ENCODE data around the gene DCHS2.

The DCHS2 gene

GRCh38 chr4:154384012-154384411, 107.6 kb downstream of the DCHS2 start:
- no peak for DNase-seq (ENCODE audit: low read depth in 2 of 2)

- no peak for DNase-seq (ENCODE audit: low read depth in 2 of 2)
Measured at GRCh38 chr4:154376486-154376885, 115.1 kb downstream of the DCHS2 start.

GRCh38 chr4:154368060-154368459, 123.5 kb downstream of the DCHS2 start:
- DNase-seq (ENCODE audit: low read depth in 2 of 2): no peak

- no peak for DNase-seq (ENCODE audit: low read depth in 2 of 2)
Measured at GRCh38 chr4:154367659-154368058, 123.9 kb downstream of the DCHS2 start.

- no peak for DNase-seq (ENCODE audit: low read depth in 2 of 2)
Measured at GRCh38 chr4:154366956-154367355, 124.6 kb downstream of the DCHS2 start.

GRCh38 chr4:154364066-154364845, 127.3 kb downstream of the DCHS2 start:
- no peak for DNase-seq (ENCODE audit: low read depth in 2 of 2)

- no peak for DNase-seq (ENCODE audit: low read depth in 2 of 2)
Measured at GRCh38 chr4:154361450-154361849, 130.1 kb downstream of the DCHS2 start.

- no peak for DNase-seq (ENCODE audit: low read depth in 2 of 2)
Measured at GRCh38 chr4:154360491-154360890, 131.1 kb downstream of the DCHS2 start.

- DNase-seq (ENCODE audit: low read depth in 2 of 2): no peak
Measured at GRCh38 chr4:154354883-154355282, 136.7 kb downstream of the DCHS2 start.

GRCh38 chr4:154349829-154350228, 141.8 kb downstream of the DCHS2 start:
- DNase-seq (ENCODE audit: low read depth in 2 of 2): no peak

GRCh38 chr4:154348657-154349056, 142.9 kb downstream of the DCHS2 start:
- no peak for DNase-seq (ENCODE audit: low read depth in 2 of 2)

GRCh38 chr4:154345359-154345758, 146.2 kb downstream of the DCHS2 start:
- no peak for DNase-seq (ENCODE audit: low read depth in 2 of 2)

GRCh38 chr4:154344686-154345085, 146.9 kb downstream of the DCHS2 start:
- DNase-seq (ENCODE audit: low read depth in 2 of 2): no peak

GRCh38 chr4:154343651-154344050, 147.9 kb downstream of the DCHS2 start:
- DNase-seq (ENCODE audit: low read depth in 2 of 2): no peak

GRCh38 chr4:154341448-154341847, 150.2 kb downstream of the DCHS2 start:
- DNase-seq (ENCODE audit: low read depth in 2 of 2): no peak

GRCh38 chr4:154335588-154335987, 156.0 kb downstream of the DCHS2 start:
- DNase-seq (ENCODE audit: low read depth in 2 of 2): no peak

GRCh38 chr4:154332681-154333421, 158.7 kb downstream of the DCHS2 start:
- DNase-seq (ENCODE audit: low read depth in 2 of 2): peak in 1 of 2 donors; percentile 3

- no peak for DNase-seq (ENCODE audit: low read depth in 2 of 2)
Measured at GRCh38 chr4:154329939-154330338, 161.7 kb downstream of the DCHS2 start.

GRCh38 chr4:154329268-154329868, 162.2 kb downstream of the DCHS2 start:
- DNase-seq (ENCODE audit: low read depth in 2 of 2): no peak

GRCh38 chr4:154328030-154328429, 163.6 kb downstream of the DCHS2 start:
- DNase-seq (ENCODE audit: low read depth in 2 of 2): no peak

- DNase-seq (ENCODE audit: low read depth in 2 of 2): no peak
Measured at GRCh38 chr4:154320521-154320920, 171.1 kb downstream of the DCHS2 start.

GRCh38 chr4:154319736-154320135, 171.9 kb downstream of the DCHS2 start:
- DNase-seq (ENCODE audit: low read depth in 2 of 2): no peak

All from stimulated activated CD8-positive, alpha-beta memory T cell treated with anti-CD3 and anti-CD28 coated beads, Interleukin-15, amount 100 ng/mL, for 4 hours (primary cell).